H1 (cell line): ENCODE results near the gene EVX2. TPM values are rescaled to one million over a fixed set of nuclear protein-coding genes. Genes with fewer than 3 reads are reported as not detected.

Experiments used
- CTCF ChIA-PET: fragments of 300-600 bp; sonication (Branson Sonifier 250); formaldehyde crosslinking; loops from one replicate; lab custom pipeline; 2021; ENCODE audit not compliant: partially characterized antibody; lab: Charles Lee
- POLR2A ChIA-PET: fragments of 300-600 bp; sonication (Branson Sonifier 250); formaldehyde crosslinking; loops from one replicate; lab custom pipeline; 2021; ENCODE audit warnings: inconsistent platforms; ENCODE audit not compliant: partially characterized antibody; lab: Charles Lee
- DNase-seq, 2 experiments: peaks; one replicate each; pipeline versions ENCODE4 v3.0.0 to v3.0.0-alpha.2; 2010 to 2022; ENCODE audit warnings: low spot score in 2 of 2, low read depth in 1 of 2, mixed read lengths in 1 of 2
- FAIRE-seq: peaks from 2 replicates; lab custom pipeline; 2011; peaks lifted over from hg19 to GRCh38; lab: Jason Lieb, UNC
- H2AFZ ChIP-seq: 2 replicates; pipeline ENCODE4 v1.8.1; 2012; ENCODE audit warnings: low read length, inconsistent platforms
- H2AK5ac ChIP-seq: 2 replicates; pipeline ENCODE4 v1.6.1; 2013; ENCODE audit warnings: low read depth, low read length
- H2BK120ac ChIP-seq: replicated peaks from 2 replicates; pipeline ENCODE3; 2013; ENCODE audit warnings: low read depth, low read length, inconsistent platforms
- H2BK12ac ChIP-seq: 2 replicates; pipeline ENCODE4 v1.6.1; 2013; ENCODE audit warnings: low read depth, low read length
- H2BK15ac ChIP-seq: 2 replicates; pipeline ENCODE4 v1.6.1; 2013; ENCODE audit warnings: low read length
- H2BK20ac ChIP-seq: 2 replicates; pipeline ENCODE4 v1.6.1; 2013; ENCODE audit warnings: low read length
- H2BK5ac ChIP-seq: 2 replicates; pipeline ENCODE4 v1.6.1; 2013; ENCODE audit warnings: low read depth, low read length
- H3K14ac ChIP-seq: 2 replicates; pipeline ENCODE4 v1.6.1; 2013; ENCODE audit warnings: inconsistent platforms; ENCODE audit not compliant: insufficient read length
- H3K18ac ChIP-seq: 2 replicates; pipeline ENCODE4 v1.6.1; 2013; ENCODE audit warnings: low read length; ENCODE audit errors: extremely low read depth
- H3K23ac ChIP-seq: 2 replicates; pipeline ENCODE4 v1.6.1; 2013; ENCODE audit warnings: inconsistent platforms; ENCODE audit not compliant: insufficient read length
- H3K23me2 ChIP-seq: 2 replicates; pipeline ENCODE4 v1.6.1; 2013; ENCODE audit warnings: low read depth, low read length
- H3K27ac ChIP-seq: 2 replicates; pipeline ENCODE4 v1.6.1; 2011; ENCODE audit warnings: low read depth, low read length, inconsistent platforms
- H3K27me3 ChIP-seq, 4 experiments: replicated peaks in 1 of 4; 1 replicate in 1 of 4; 2 replicates in 3 of 4; pipeline versions ENCODE4 v1.6.1 to v1.8.1; 2011 to 2013; ENCODE audit warnings: low read length in 3 of 4, mild to moderate bottlenecking in 3 of 4, inconsistent platforms in 2 of 4, mixed read lengths in 2 of 4, moderate library complexity in 1 of 4; ENCODE audit not compliant: control insufficient read depth in 3 of 4, insufficient read depth in 3 of 4; ENCODE audit errors: extremely low read depth in 1 of 4
- H3K36me3 ChIP-seq, 4 experiments: 2 replicates each; pipeline versions ENCODE4 v1.6.1 to v1.8.1; 2011 to 2013; ENCODE audit warnings: mild to moderate bottlenecking in 4 of 4, low read length in 3 of 4, moderate library complexity in 2 of 4, control low read depth in 1 of 4, inconsistent platforms in 1 of 4; ENCODE audit not compliant: insufficient read depth in 4 of 4, control insufficient read depth in 2 of 4
- H3K4ac ChIP-seq: replicated peaks from 2 replicates; pipeline ENCODE3; 2013; ENCODE audit warnings: low read length, low read depth, mixed read lengths, inconsistent platforms; ENCODE audit not compliant: insufficient read length
- H3K4me1 ChIP-seq, 4 experiments: replicated peaks in 1 of 4; 1 replicate in 1 of 4; 2 replicates in 3 of 4; pipeline versions ENCODE4 v1.6.1 to v1.8.1; 2011 to 2013; ENCODE audit warnings: low read length in 3 of 4, inconsistent platforms in 2 of 4, mixed read lengths in 1 of 4; ENCODE audit not compliant: insufficient read depth in 4 of 4, control insufficient read depth in 3 of 4
- H3K4me2 ChIP-seq, 2 experiments: 2 replicates each; pipeline versions ENCODE4 v1.6.1 to v1.8.1; 2011 to 2013; ENCODE audit warnings: low read depth in 2 of 2, low read length in 2 of 2, control low read depth in 1 of 2, inconsistent platforms in 1 of 2, mild to moderate bottlenecking in 1 of 2; ENCODE audit not compliant: insufficient read depth in 1 of 2
- H3K4me3 ChIP-seq, 4 experiments: fragments of 200-600, 300-600 bp in 1 of 4; sonication (generic), shearing (Covaris generic), sonication (Bioruptor Twin) in 1 of 4; 2 replicates each; pipeline versions ENCODE4 v1.5.1 to v1.8.1; 2011 to 2016; ENCODE audit warnings: low read length in 4 of 4, low read depth in 3 of 4, control low read depth in 2 of 4, inconsistent platforms in 2 of 4, mild to moderate bottlenecking in 2 of 4, mixed read lengths in 1 of 4, moderate library complexity in 1 of 4; ENCODE audit not compliant: insufficient read depth in 2 of 4; ENCODE audit errors: extremely low read depth in 1 of 4
- H3K56ac ChIP-seq: replicated peaks from 2 replicates; pipeline ENCODE3; 2013; ENCODE audit warnings: low read depth, mild to moderate bottlenecking, mixed read lengths, low read length, inconsistent platforms; ENCODE audit not compliant: insufficient read length
- H3K79me1 ChIP-seq: 2 replicates; pipeline ENCODE4 v1.6.1; 2013; ENCODE audit warnings: low read depth, low read length, control low read depth
- H3K79me2 ChIP-seq, 2 experiments: 2 replicates each; pipeline versions ENCODE4 v1.6.1 to v1.8.1; 2012 to 2013; ENCODE audit warnings: low read length in 2 of 2, mild to moderate bottlenecking in 2 of 2, inconsistent platforms in 1 of 2; ENCODE audit not compliant: insufficient read depth in 2 of 2, control insufficient read depth in 1 of 2
- H3K9ac ChIP-seq, 4 experiments: replicated peaks in 1 of 4; 1 replicate in 1 of 4; 2 replicates in 3 of 4; pipeline versions ENCODE4 v1.6.1 to v1.8.1; 2011 to 2013; ENCODE audit warnings: low read depth in 3 of 4, low read length in 3 of 4, control low read depth in 2 of 4, mild to moderate bottlenecking in 2 of 4, moderate library complexity in 2 of 4, inconsistent platforms in 1 of 4; ENCODE audit errors: extremely low read depth in 1 of 4
- H3K9me3 ChIP-seq, 2 experiments: 2 replicates each; pipeline versions ENCODE4 v1.6.1 to v1.8.1; 2012 to 2013; ENCODE audit warnings: mild to moderate bottlenecking in 2 of 2, moderate library complexity in 2 of 2, control low read depth in 1 of 2, inconsistent platforms in 1 of 2, low read depth in 1 of 2, low read length in 1 of 2, mixed read lengths in 1 of 2; ENCODE audit not compliant: insufficient read depth in 2 of 2
- H4K20me1 ChIP-seq, 2 experiments: replicated peaks in 1 of 2; 2 replicates each; pipeline versions ENCODE3 to v1.8.1; 2011 to 2013; ENCODE audit warnings: inconsistent platforms in 2 of 2, low read length in 2 of 2, mild to moderate bottlenecking in 1 of 2; ENCODE audit not compliant: insufficient read depth in 2 of 2, control insufficient read depth in 1 of 2
- H4K5ac ChIP-seq: 2 replicates; pipeline ENCODE4 v1.6.1; 2013; ENCODE audit warnings: low read length, low read depth, mixed read lengths, inconsistent platforms; ENCODE audit not compliant: insufficient read length
- H4K8ac ChIP-seq: 2 replicates; pipeline ENCODE4 v1.8.0; 2013; ENCODE audit warnings: mild to moderate bottlenecking, moderate library complexity, low read length, inconsistent platforms; ENCODE audit not compliant: insufficient read depth; ENCODE audit errors: extremely low read depth
- H4K91ac ChIP-seq: replicated peaks from 2 replicates; pipeline ENCODE3; 2013; ENCODE audit warnings: low read length, mixed read lengths, inconsistent platforms; ENCODE audit not compliant: insufficient read length
- CBX8 ChIP-seq: fragments of 300-800, 300-1000 bp; sonication (generic); IDR thresholded peaks from 2 replicates; pipeline ENCODE4 v1.7.1; 2016; ENCODE audit warnings: low read depth, low read length, borderline replicate concordance
- CREB1 ChIP-seq: IDR thresholded peaks from 2 replicates; pipeline ENCODE4 v1.6.1; 2012; ENCODE audit warnings: inconsistent platforms
- CTBP2 ChIP-seq: IDR thresholded peaks from 2 replicates; pipeline ENCODE4 v1.7.0; 2011; ENCODE audit warnings: borderline replicate concordance, mild to moderate bottlenecking, moderate library complexity, mixed read lengths, low read length; ENCODE audit not compliant: insufficient read depth, insufficient read length
- EZH2 ChIP-seq: fragments of 200-600 bp; sonication (generic); IDR thresholded peaks from 2 replicates; pipeline ENCODE4 v1.7.1; 2012; ENCODE audit warnings: low read depth, mild to moderate bottlenecking, moderate library complexity, low read length, inconsistent platforms; ENCODE audit not compliant: severe bottlenecking
- KDM4A ChIP-seq: IDR thresholded peaks from one replicate; pipeline ENCODE4 v1.7.1; 2012; ENCODE audit warnings: low read depth, mild to moderate bottlenecking, moderate library complexity, low read length, inconsistent platforms; ENCODE audit not compliant: severe bottlenecking
- NANOG ChIP-seq: IDR thresholded peaks from 2 replicates; pipeline ENCODE4 v1.6.1; 2011; ENCODE audit warnings: low read length, low read depth, mild to moderate bottlenecking, inconsistent platforms; ENCODE audit not compliant: insufficient read depth, poor library complexity, severe bottlenecking
- RBBP5 ChIP-seq: IDR thresholded peaks from 2 replicates; pipeline ENCODE4 v1.7.1; 2012; ENCODE audit warnings: low read depth, mild to moderate bottlenecking, inconsistent platforms, low read length, moderate library complexity, borderline replicate concordance
- RFX5 ChIP-seq: IDR thresholded peaks from 2 replicates; pipeline ENCODE4 v1.6.1; 2011; ENCODE audit warnings: low read depth, low read length, improper control_type of control experiment, borderline replicate concordance
- RNF2 ChIP-seq: fragments of 200-900, 300-1000 bp; sonication (generic); IDR thresholded peaks from 2 replicates; pipeline ENCODE4 v1.7.1; 2016; ENCODE audit warnings: borderline replicate concordance, low read depth, mild to moderate bottlenecking, antibody characterized with exemption, low read length; ENCODE audit not compliant: poor library complexity, severe bottlenecking; ENCODE audit errors: missing control alignments
- TEAD4 ChIP-seq: IDR thresholded peaks from 2 replicates; pipeline ENCODE4 v1.6.1; 2012; ENCODE audit warnings: low read depth, low read length, inconsistent platforms, mixed read lengths
- WGBS, 2 experiments: shearing (Covaris generic) in 1 of 2; methylation state at CpG; one replicate each; pipeline versions ENCODE4 v1.1.6 to v1.1.7; 2013 to 2015; ENCODE audit warnings: low lambda C conversion rate in 2 of 2, mixed read lengths in 2 of 2, inconsistent platforms in 1 of 2, low coverage in 1 of 2, missing lambda C conversion rate in 1 of 2; ENCODE audit not compliant: insufficient replicate concordance in 2 of 2, insufficient coverage in 1 of 2, insufficient read length in 1 of 2; ENCODE audit errors: extremely low coverage in 1 of 2, missing lambda C conversion rate in 1 of 2; 5-methylcytosine and 5-hydroxymethylcytosine counted together
- polyA plus RNA-seq, 7 experiments: library from polyadenylated mRNA; depleted of rRNA in 3 of 7; stranded (reverse) in 5 of 7; unstranded in 2 of 7; fragments of >200 nt in 5 of 7; fragments of 200-250 nt in 2 of 7; gene quantifications; 1 replicate in 5 of 7; 2 replicates in 1 of 7; 4 replicates in 1 of 7; pipeline versions ENCODE4 v1.2.1 to v1.2.3, GENCODE V29; 2011 to 2013; ENCODE audit warnings: missing spikeins in 2 of 7, mixed read lengths in 2 of 7
- total RNA-seq: library from RNA; stranded (reverse); fragmentation: NEBNext Ultra II Directional; extraction: Animal tissue kit (Norgen Biotek cat#: 25700); gene quantifications from 2 replicates; pipeline ENCODE4 v1.2.1, GENCODE V29; 2021

The EVX2 gene
- total and polyA plus RNA-seq, 2 of the 8 experiments (the other 6 are each of a cell fraction or from before 2014, with no cell fraction given) = not detected

GRCh38 chr2:176098366-176099158 is 14.8 kb upstream of the EVX2 start:
- ChIA-PET POLR2A (interaction anchor here (0.7 to 3.4 kb wide), 3 partner anchors 16 to 80 kb away, joined by 3 to 8 read pairs (median 4); no protein-coding TSS in a partner anchor), CTCF (interaction anchor here (0.6 to 6.5 kb wide), 30 partner anchors 7 to 1543 kb away, joined by 3 to 130 read pairs (median 4); partner anchors contain the start of genes EVX2 and HOXD4)
- no peak for FAIRE-seq
- no peak overlapping the region for H2BK120ac ChIP-seq
- no peak overlapping the region for H3K23ac ChIP-seq
- peak overlapping the region; percentile 81; the same call in 1 of the 2 replicates for H2BK15ac ChIP-seq
- 0 out of 2 replicates have a peak overlapping the region, but pooled peaks have one; percentile 60 for H2BK12ac ChIP-seq
- no peaks in the 10 kb centered on the region for H3K79me2 ChIP-seq
- WGBS, 2 experiments = 5% methylated on average over 31 of the region's 35 CpGs; no CpG with 5 or more reads in 1 of the 2 experiments
- no peak overlapping the region for H4K8ac ChIP-seq
- no peaks in the 10 kb centered on the region for H3K9me3 ChIP-seq
- H3K79me1 ChIP-seq = no peaks in the 10 kb centered on the region
- no peak overlapping the region for H2AFZ ChIP-seq
- H3K18ac ChIP-seq = peak overlapping the region; percentile 73
- DNase-seq = peak in 1 of 2 experiments; percentile 73
- no peak overlapping the region for H3K4ac ChIP-seq
- H4K20me1 ChIP-seq = peaks cover 12 to 39% of the 10 kb centered on the region in 2 experiments
- H2AK5ac ChIP-seq = peak overlapping the region; percentile 88; the same call in 1 of the 2 replicates
- no peak overlapping the region for H2BK20ac ChIP-seq
- H2BK5ac ChIP-seq = no peak overlapping the region
- peaks cover 0 to 25% (median 12%) of the 10 kb centered on the region in 4 experiments; a peak in 6 of 7 replicates for H3K4me1 ChIP-seq
- peaks cover 6% of the 10 kb centered on the region for H3K23me2 ChIP-seq
- peak overlapping the region; percentile 14 to 54 (median 24); a peak in 5 of 8 replicates for H3K4me3 ChIP-seq
- no peak overlapping the region for H3K14ac ChIP-seq
- no peaks in the 10 kb centered on the region; a peak in 1 of 8 replicates for H3K36me3 ChIP-seq
- H3K4me2 ChIP-seq = peak overlapping the region; percentile 14 to 77
- H4K5ac ChIP-seq = no peak overlapping the region
- no peak overlapping the region for H3K9ac ChIP-seq
- no peak overlapping the region for H4K91ac ChIP-seq
- no peak overlapping the region for H3K56ac ChIP-seq
- H3K27ac ChIP-seq = no peak overlapping the region
- peaks cover 79 to 99% (median 94%) of the 10 kb centered on the region in 4 experiments for H3K27me3 ChIP-seq
- no peak for TF ChIP-seq RFX5
- TF ChIP-seq NANOG = no peak
- TF ChIP-seq RBBP5 = 0 out of 2 replicates have a peak, but pooled peaks have one; percentile 33
- peak; percentile 0 for TF ChIP-seq EZH2
- no peak for TF ChIP-seq CREB1
- no peak for TF ChIP-seq CBX8
- TF ChIP-seq KDM4A = peak; percentile 25
- TF ChIP-seq TEAD4 = no peak
- peak; percentile 79 for TF ChIP-seq CTBP2
- peak; percentile 71 for TF ChIP-seq RNF2
